HG02571 (cell line): ENCODE results near the gene HAS3.

Experiments
- ATAC-seq: cut with Tn5 transposase; IDR thresholded peaks from one replicate; pipeline ENCODE4 v1.9.1; 2021; ENCODE audit warnings: mild to moderate bottlenecking, moderate library complexity; ENCODE audit not compliant: unreplicated experiment

The HAS3 gene

DNA sequence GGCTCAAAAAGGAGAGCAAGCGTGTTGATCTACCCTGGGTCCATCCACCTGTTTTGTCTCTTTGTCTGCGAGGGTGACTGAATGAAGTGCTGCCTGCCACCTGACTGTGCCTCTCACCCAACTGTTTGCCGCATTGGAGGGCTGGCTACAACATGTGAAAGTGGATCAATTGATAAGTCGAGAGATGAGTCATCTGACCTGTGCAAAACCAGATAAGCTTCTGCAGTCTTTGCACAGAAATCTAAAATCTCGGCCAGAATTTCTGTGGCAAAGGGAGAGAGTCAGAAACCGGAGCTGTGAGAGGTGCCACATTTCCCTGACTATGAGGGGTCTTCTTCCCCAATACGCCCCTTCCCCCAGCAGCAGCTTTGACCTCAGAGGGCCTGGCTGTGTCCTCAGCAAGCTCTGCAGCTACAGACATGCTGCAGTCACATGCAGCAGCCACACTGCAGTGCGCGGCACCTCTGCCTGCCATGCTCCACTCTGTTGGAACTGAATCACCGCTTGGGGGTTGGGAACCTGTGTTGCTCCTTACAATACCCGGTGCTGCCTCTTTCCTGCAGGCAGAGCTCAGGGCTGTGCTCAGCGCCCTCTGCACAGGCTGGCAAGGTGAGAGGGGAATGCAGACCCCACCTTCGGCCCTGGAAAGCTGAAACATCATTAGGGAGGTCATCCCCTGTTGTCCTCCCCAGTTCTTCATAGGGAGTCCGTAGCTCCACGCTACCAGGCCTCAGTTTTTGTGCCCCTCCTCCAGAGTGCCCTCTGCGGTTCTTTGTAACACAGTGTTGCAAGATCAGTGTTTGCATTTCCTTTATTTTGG lies 16.2 kb upstream of the HAS3 start:
- ATAC-seq: no peak

- no peak for ATAC-seq
Measured at GRCh38 chr16:69093974-69094373, 11.5 kb upstream of the HAS3 start.

GRCh38 chr16:69094501-69094900 lies 11.0 kb upstream of the HAS3 start:
- no peak for ATAC-seq

DNA sequence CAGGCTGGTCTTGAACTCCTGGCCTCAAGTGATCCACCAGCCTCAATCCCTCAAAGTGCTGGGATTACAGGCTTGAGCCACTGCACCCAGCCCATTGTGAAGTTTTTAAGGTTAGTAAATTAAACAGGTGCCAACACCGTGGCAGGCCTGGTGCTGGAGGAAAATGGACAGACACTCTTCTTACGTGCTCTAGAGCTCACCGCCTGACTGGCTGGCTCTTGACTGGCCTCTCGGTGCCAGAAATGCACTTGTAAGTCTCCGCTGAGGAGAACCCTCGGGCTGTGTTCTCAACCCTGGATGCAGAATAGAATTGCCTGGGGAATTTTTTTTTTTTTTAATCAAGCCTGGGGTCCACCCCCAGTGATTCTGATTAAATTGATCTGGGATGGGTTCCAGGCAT lies 10.3 kb upstream of the HAS3 start:
- ATAC-seq: no peak

- no peak for ATAC-seq
Measured at GRCh38 chr16:69100071-69100691, 5.3 kb upstream of the HAS3 start.

DNA sequence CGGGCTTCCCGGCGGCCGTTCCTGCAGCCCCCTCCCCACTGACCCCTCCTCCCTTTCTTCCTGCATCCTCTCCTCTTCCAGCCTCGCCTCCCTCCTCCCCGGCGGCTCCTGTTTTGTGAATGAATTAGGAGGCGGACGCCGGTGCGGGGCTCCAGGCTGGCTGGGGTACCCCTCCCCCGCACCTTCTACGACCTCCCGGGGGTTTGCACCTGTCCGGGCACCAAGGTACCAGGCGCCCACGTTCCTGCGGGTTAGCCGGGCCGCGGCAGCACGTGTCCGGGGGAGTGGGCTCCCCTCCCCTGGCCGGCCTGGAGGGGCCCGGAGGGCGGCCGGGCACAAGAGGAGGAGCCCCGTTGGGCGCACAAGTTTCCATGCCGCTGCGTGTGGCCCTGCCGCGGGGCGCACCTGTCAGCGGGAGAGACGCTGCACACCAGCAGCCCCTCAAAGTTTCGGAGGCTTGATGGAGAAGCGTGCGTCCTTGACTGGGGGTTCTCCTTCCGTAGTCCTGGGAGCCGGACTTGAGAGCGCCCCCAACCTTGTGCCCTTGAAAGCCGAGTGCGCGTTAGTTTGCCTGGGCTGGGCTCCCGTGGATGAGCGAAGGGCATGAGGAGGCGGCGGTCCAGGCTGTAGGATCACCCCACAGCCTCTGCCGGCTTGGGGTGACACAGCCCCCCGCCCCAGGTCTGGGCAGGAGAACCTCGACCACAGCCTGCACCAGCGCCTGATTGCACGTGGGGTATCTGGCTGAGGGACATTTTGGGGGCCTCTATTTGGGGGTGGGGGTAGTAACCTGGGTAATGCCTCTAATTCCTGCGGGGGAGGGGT lies 1.2 kb downstream of the HAS3 start:
- no peak for ATAC-seq

DNA sequence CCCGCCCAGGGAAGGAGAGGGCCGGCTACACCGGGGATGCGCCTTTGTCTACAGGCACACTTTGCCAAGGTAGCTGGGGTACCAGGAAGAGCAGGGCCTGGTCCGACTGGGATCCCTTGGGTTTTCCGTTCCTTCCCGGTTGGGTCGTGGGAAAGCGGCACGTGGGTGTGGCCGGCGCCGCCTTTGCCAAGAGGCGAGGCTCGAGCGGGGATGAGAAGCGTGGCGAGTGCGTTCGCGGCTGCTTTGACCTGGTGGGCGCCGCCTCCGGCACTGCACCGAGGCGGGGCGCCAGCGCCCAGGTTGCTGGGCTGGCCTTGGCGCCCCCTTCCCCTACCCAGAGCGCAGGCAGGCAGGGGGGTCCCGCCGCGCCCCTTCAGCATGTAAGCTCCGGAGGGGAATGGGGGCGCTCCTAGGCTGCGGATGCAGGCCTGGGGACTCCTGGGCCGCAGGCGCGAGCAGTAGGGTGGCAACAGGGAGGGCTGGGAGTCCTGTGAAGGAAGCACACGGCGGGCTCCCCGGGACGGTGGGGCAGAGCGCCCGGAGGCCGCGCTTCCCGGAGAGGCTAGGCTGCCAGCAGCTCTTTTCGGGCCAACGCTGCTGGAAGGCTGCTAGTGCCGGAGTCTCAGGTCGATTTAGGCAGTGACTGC lies 2.0 kb downstream of the HAS3 start:
- no peak for ATAC-seq

DNA sequence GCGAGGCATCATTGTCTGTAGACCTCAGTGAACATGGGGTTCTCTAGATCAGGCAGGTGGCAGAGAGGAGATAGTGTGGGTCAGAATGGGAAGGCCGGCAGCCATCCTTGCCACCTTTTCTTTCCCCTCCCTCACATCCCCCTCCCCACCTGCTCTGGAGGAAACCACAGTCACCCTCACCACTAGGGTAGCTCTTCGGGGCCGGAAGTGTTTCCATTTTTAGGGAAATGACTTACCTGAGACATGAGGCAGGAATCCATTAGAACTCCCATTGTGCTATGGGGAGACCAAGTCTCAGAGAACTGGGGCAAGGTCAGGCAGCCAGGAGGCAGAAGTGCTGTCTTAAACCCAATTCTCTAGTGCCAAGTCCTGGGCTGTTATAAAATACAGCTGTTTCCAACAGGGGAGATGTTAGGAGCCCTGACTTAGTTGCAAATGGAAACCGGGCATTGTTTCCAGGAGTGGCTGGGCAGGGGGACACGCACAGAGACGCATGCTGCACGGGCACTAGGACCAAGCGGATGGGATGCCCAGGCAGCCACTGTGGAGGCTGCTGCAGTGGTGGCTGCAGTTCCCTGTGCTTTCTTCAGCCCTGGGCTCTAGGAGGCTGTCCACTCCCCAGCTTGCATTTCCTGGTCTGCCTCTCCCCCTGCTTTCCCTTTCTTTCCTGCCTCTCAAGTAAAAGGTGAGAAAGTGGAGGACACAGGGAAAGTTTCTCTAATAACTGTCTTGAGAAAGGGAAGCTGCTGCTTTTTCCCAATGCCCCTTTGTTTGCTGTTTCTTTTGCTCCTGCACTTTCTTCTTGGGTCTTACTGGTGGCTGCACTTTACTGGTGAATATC lies 2.8 kb downstream of the HAS3 start:
- no peak for ATAC-seq

- no peak for ATAC-seq
Measured at GRCh38 chr16:69108905-69109252, 3.4 kb downstream of the HAS3 start.

DNA sequence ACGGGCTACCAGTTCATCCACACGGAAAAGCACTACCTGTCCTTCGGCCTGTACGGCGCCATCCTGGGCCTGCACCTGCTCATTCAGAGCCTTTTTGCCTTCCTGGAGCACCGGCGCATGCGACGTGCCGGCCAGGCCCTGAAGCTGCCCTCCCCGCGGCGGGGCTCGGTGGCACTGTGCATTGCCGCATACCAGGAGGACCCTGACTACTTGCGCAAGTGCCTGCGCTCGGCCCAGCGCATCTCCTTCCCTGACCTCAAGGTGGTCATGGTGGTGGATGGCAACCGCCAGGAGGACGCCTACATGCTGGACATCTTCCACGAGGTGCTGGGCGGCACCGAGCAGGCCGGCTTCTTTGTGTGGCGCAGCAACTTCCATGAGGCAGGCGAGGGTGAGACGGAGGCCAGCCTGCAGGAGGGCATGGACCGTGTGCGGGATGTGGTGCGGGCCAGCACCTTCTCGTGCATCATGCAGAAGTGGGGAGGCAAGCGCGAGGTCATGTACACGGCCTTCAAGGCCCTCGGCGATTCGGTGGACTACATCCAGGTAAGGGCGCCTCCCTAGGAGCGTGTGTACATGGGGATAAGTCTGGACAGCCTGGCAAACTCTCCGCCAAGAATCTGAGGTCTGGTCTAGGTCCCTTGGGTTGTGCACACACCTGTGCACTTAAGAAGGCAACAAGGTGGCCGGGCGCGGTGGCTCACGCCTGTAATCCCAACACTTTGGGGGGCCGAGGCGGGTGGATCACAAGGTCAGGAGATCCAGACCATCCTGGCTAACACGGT lies 4.2 kb downstream of the HAS3 start:
- no peak for ATAC-seq

DNA sequence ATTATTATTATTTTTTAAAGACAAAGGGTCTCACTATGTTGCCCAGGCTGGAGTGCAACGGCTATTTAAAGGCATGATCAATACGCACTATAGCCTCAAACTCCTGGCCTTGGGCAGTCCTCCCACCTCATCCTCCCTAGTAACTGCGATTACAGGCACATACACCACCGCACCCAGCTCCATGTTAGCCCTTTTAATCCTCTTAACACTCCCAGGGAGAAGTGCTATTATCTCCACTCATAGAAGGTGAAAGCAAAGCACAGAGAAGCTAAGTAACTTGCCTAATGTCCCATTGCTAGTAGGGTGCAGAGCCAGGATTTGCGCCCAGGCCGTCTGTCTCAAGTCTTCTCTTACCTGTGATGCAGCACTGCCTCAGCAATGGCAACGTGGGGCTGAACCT lies 5.0 kb downstream of the HAS3 start:
- ATAC-seq: no peak

DNA sequence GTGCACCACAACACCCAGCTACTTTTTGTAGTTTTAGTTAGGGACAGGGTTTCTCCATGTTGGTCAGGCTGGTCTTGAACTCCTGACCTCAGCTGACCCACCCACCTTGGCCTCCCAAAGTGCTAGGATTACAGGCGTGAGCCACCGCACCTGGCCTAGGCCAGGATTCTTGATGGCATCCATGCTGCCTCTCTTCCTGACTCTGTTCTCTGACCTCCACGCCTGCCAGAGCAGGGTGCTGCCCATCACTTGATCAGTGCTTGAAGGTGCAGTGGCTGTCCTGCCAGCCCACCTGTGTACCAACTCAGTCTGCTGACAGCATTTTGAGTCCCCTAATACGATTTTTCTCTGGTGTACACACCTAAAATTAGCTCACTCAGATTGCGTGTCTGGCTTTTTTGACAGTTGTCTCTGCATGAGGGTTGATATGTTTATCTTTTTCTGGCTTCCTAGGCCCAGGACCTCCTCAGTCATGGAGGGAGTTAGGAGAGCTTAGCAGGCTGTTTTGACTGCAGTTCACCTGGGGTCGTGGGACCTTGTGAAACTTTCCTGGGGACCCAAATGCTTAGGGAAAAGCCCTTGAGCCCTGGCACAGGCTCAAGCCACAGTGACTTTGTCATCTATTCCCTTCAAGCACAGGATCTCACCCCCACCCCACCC lies 5.9 kb downstream of the HAS3 start:
- no peak for ATAC-seq

- ATAC-seq: no peak
Measured at GRCh38 chr16:69111876-69112230, 6.4 kb downstream of the HAS3 start.

DNA sequence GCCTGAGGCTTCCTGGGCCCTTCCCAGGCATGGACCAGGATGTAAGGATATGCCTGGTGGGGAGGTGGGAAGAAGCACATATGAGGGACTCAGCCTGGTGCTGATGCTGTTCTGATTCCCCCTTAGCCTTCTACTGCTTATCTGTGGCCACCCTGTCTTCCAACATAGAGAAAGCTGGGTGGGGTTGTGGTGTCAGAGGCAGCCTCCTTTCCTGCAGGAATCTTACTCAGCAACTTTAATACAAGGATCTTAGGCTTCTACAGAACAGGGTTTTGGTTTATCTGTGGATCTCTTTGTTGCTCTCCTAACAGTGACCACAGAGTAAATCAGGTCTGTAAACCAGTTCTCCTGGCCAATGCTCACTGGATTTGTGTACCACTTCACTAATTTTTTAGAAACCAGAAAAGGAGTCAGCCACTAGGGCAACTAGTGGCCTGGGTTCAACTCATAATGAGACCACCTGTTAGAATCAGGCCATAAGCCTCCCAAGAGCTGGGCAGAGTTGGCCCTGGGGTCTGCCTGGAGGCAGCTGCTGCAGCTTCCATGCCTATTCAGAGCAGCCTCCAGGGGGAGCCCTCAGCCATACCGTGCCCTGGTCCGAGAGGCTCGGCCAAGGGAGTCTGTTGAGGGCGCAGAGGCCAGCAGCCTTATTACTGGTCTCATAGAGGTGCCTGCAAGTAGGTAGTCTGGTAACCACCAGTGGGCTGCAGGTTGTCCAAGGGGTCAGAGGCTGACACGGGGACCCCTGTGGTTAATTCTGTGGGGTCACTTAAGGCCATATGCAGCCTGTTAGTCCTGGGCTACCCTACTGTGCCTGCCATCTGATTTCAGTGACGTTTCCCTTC lies 7.1 kb downstream of the HAS3 start:
- ATAC-seq: no peak

GRCh38 chr16:69113216-69113615 lies 7.8 kb downstream of the HAS3 start:
- no peak for ATAC-seq

DNA sequence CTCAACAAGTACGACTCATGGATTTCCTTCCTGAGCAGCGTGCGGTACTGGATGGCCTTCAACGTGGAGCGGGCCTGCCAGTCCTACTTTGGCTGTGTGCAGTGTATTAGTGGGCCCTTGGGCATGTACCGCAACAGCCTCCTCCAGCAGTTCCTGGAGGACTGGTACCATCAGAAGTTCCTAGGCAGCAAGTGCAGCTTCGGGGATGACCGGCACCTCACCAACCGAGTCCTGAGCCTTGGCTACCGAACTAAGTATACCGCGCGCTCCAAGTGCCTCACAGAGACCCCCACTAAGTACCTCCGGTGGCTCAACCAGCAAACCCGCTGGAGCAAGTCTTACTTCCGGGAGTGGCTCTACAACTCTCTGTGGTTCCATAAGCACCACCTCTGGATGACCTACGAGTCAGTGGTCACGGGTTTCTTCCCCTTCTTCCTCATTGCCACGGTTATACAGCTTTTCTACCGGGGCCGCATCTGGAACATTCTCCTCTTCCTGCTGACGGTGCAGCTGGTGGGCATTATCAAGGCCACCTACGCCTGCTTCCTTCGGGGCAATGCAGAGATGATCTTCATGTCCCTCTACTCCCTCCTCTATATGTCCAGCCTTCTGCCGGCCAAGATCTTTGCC lies 9.0 kb downstream of the HAS3 start:
- ATAC-seq: no peak

DNA sequence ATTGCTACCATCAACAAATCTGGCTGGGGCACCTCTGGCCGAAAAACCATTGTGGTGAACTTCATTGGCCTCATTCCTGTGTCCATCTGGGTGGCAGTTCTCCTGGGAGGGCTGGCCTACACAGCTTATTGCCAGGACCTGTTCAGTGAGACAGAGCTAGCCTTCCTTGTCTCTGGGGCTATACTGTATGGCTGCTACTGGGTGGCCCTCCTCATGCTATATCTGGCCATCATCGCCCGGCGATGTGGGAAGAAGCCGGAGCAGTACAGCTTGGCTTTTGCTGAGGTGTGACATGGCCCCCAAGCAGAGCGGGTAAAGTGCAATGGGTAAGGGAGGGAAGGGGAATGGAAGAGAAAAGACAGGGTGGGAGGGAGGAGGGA lies 9.5 kb downstream of the HAS3 start:
- no peak for ATAC-seq

DNA sequence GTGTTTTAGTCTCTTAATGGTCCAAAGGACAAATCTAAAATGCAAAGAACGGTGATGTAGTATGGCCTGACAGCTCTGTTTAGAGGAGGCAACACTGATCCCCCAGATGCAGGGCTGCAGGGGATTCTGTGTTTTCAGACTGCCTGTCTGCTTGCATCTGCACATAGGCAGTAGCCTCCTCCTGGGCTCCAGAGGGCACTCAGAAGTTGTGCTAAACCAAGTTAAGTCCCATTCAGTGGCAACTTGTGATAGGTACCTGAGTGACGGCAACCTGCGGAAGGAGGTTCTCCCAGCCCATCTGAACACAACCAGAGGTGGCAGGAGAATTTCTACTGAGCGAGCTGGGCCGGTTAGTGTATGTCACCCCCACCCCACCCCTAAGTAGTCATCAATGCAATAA lies 9.9 kb downstream of the HAS3 start:
- no peak for ATAC-seq
